HFF-Myc (cell line): ENCODE data around the gene ABHD14A.

ENCODE experiments used
- DNase-seq: peaks from one replicate; pipeline ENCODE4 v3.0.0-alpha.2; 2011; ENCODE audit warnings: low read depth; ENCODE audit errors: extremely low read depth
- H3K4me3 ChIP-seq: replicated peaks from 2 replicates; pipeline ENCODE4 v1.5.1; 2011; ENCODE audit warnings: low read depth, mild to moderate bottlenecking, control low read depth, low read length
- TF ChIP-seq, protein P1 (sequence below): IDR thresholded peaks from 2 replicates; pipeline ENCODE4 v1.5.1; 2012; ENCODE audit warnings: mild to moderate bottlenecking, low read depth, low read length, control low read depth; ENCODE audit errors: missing control alignments

ABHD14A gene

DNA sequence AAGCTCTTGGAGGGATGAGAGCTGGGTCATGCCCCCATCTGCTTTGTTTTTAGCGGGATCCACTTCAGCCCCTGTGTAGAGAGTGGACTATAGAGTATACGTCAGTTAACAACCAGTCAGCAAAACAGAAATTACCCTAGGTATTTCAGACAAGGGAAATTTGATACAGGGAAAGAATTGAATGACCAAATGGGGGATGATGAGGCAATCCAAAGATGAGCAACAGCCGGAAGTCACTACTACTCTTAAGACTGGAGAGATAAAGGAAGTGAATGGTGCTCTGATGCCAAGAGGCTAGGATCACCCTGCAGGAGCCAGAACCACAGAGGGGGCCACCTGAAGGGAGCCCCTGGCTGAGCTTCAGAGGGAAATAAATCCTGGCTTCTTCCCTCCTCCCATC is 21.4 kb upstream of the ABHD14A start:
- no peak for DNase-seq
- no peak overlapping the region for H3K4me3 ChIP-seq
- TF ChIP-seq, protein P1, sequence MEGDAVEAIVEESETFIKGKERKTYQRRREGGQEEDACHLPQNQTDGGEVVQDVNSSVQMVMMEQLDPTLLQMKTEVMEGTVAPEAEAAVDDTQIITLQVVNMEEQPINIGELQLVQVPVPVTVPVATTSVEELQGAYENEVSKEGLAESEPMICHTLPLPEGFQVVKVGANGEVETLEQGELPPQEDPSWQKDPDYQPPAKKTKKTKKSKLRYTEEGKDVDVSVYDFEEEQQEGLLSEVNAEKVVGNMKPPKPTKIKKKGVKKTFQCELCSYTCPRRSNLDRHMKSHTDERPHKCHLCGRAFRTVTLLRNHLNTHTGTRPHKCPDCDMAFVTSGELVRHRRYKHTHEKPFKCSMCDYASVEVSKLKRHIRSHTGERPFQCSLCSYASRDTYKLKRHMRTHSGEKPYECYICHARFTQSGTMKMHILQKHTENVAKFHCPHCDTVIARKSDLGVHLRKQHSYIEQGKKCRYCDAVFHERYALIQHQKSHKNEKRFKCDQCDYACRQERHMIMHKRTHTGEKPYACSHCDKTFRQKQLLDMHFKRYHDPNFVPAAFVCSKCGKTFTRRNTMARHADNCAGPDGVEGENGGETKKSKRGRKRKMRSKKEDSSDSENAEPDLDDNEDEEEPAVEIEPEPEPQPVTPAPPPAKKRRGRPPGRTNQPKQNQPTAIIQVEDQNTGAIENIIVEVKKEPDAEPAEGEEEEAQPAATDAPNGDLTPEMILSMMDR: no peak

DNA sequence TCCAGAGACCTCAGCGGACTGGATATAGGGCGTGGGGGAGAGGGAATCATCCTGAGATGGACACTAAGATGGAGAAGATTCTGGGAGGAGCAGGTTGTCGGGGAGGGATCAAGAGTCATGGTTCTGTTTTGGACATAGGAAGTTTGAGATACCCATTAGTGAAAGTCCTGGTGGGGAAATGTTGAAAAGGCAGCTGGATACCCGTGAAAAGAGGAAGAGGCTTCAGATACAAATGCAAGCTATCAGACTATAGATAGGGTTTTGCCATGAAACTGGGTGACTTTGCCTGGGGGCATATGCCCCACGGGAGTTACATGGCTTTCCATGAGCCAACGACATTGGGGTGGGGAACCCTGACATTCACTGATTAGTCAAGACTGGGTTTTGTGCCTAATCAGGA is 20.8 kb upstream of the ABHD14A start:
- no peak for DNase-seq
- H3K4me3 ChIP-seq: no peak overlapping the region

DNA sequence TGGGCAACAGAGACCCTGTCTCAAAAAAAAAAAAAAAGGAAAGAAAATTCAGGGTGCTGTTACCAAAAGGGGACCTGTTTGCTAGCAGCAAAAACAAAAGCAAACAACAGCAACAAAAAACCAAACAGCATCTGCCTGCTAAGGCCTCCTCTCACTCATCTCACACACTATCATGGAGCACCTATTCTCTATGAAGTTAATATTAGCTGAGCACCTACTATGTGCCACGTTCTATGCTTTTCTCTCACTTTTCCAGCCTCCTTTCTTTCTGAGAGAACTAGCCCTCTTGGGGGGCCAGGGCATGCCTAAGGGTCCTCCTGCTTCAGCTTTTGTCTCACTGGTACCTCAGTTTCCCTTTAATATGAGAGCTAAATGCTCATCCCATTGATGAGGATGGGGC is 20.2 kb upstream of the ABHD14A start:
- no peak overlapping the region for H3K4me3 ChIP-seq

More for the DNA sequence above, 20.8 kb upstream of the ABHD14A start:
- TF ChIP-seq, protein P1: no peak

DNA sequence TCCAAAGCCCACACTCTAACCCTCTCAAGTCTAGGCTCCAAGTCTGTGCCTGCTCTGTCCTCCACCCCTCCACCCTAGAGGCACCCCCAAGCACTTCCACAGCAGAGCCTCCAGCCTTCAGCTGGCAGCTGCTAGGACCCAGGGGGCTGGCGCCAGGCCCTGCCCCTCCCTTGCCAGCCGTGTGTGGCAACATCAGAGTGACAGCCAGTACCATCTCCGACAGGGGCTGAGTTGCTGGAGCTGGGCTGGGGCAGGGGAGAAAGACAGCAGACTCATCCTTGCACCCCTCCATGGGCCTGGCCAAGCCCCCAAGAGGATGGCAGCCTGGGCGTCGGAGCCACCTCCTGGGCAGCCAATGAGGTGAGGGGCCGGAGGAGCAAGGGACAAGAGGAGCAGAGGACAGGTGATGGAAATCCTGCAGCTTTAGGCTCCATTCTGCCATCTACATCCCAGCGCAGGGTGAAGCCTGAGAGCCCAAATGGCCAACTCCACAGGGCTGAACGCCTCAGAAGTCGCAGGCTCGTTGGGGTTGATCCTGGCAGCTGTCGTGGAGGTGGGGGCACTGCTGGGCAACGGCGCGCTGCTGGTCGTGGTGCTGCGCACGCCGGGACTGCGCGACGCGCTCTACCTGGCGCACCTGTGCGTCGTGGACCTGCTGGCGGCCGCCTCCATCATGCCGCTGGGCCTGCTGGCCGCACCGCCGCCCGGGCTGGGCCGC is 19.5 kb upstream of the ABHD14A start, which contains the start of gene GPR62:
Gene GPR62 (plus strand): TSS at position 207 of the 718 bp plus-strand sequence. CDS start 272 bp downstream, at position 479.
- H3K4me3 ChIP-seq: 0 out of 2 replicates have a peak within 1 kb of the TSS, but pooled peaks have one; percentile 20
- TF ChIP-seq, protein P1: no peak

More for the DNA sequence above, 20.2 kb upstream of the ABHD14A start:
- no peak for DNase-seq
- TF ChIP-seq, protein P1: no peak

DNA sequence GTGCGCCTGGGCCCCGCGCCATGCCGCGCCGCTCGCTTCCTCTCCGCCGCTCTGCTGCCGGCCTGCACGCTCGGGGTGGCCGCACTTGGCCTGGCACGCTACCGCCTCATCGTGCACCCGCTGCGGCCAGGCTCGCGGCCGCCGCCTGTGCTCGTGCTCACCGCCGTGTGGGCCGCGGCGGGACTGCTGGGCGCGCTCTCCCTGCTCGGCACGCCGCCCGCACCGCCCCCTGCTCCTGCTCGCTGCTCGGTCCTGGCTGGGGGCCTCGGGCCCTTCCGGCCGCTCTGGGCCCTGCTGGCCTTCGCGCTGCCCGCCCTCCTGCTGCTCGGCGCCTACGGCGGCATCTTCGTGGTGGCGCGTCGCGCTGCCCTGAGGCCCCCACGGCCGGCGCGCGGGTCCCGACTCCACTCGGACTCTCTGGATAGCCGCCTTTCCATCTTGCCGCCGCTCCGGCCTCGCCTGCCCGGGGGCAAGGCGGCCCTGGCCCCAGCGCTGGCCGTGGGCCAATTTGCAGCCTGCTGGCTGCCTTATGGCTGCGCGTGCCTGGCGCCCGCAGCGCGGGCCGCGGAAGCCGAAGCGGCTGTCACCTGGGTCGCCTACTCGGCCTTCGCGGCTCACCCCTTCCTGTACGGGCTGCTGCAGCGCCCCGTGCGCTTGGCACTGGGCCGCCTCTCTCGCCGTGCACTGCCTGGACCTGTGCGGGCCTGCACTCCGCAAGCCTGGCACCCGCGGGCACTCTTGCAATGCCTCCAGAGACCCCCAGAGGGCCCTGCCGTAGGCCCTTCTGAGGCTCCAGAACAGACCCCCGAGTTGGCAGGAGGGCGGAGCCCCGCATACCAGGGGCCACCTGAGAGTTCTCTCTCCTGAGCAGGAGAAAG is 18.7 kb upstream of the ABHD14A start:
- 0 out of 2 replicates have a peak overlapping the region, but pooled peaks have one; percentile 20 for H3K4me3 ChIP-seq

More for the DNA sequence above, 19.5 kb upstream of the ABHD14A start, which contains the start of gene GPR62:
- no peak for DNase-seq

DNA sequence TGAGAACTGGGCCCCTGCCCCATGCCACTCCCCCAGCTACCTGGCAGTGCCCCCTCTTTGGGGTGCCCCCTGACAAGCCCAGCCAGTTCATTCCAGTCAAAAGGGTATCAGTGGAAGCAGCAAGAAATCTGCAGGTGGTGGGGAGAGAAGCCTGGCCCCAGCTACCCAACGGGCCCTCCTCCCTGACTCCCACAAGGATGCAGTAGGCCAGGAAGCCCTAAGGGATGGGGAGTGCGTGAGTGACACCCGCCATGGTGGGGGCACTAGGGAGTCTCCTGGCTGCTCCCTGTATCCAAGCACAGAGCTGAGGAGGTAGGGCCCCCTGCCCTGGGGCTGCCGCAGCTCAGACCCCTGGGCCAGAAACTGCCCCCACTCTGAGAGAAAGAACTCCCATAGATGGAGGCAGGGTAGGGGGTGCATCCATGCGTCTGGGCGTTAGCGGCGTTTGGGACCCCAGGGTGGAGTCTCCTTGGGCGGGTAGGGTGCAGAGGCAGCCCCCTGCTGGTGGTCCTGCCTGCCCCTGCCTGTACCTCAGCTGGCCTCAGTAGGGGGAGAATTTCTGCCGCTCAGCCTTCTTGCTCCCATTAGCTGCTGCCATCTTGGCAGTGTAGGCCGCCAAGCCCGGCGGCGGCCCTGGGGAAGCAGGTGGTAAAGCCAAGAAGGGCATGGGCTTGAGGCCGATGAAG is 17.2 kb upstream of the ABHD14A start:
- DNase-seq: no peak
- H3K4me3 ChIP-seq: no peak overlapping the region
- TF ChIP-seq, protein P1: no peak

More for the DNA sequence above, 18.7 kb upstream of the ABHD14A start:
- TF ChIP-seq, protein P1: peak; percentile 52
- DNase-seq: no peak
